PC-3 (cell line): Measurements from ENCODE around the gene BTD. TPM values are rescaled to one million over a fixed set of nuclear protein-coding genes. Genes with fewer than 3 reads are reported as not detected.

Experiments used
- ATAC-seq: fragments of 200-7000 bp; cut with Tn5 transposase; 2 replicates; pipeline ENCODE4 v1.9.1; 2020; ENCODE audit warnings: mild to moderate bottlenecking, moderate library complexity
- BruUV-seq: library from RNA; stranded (reverse); fragments of 400-500 nt; replicated peaks from 2 replicates; lab custom pipeline; 2021; lab: Mats Ljungman, UMichigan
- CTCF ChIA-PET: fragments of 300-600 bp; sonication (Branson Sonifier 250); formaldehyde crosslinking; loops from one replicate; lab custom pipeline; 2022; ENCODE audit warnings: antibody characterized with exemption; lab: Charles Lee
- POLR2A ChIA-PET: fragments of 300-600 bp; sonication (Branson Sonifier 250); formaldehyde crosslinking; loops from one replicate; lab custom pipeline; 2022; ENCODE audit warnings: antibody characterized with exemption; ENCODE audit not compliant: unreplicated experiment; lab: Charles Lee
- DNase-seq: peaks from one replicate; pipeline ENCODE4 v3.0.0-alpha.2; 2015
- H2AFZ ChIP-seq: fragments of 300-600 bp; sonication (generic); 2 replicates; pipeline ENCODE4 v1.6.0; 2016; ENCODE audit warnings: antibody characterized with exemption, low read length
- H3F3A ChIP-seq: fragments of 300-600 bp; sonication (generic); one replicate; pipeline ENCODE4 v1.6.0; 2017; ENCODE audit warnings: antibody characterized with exemption, low read length, control low read depth, mild to moderate bottlenecking; ENCODE audit not compliant: unreplicated experiment
- H3K27ac ChIP-seq: fragments of 300-600 bp; sonication (generic); 2 replicates; pipeline ENCODE4 v1.5.1; 2016; ENCODE audit warnings: mild to moderate bottlenecking, low read length
- H3K27me3 ChIP-seq: fragments of 300-600 bp; sonication (generic); 2 replicates; pipeline ENCODE4 v1.6.1; 2016; ENCODE audit warnings: low read length, mixed read lengths
- H3K36me3 ChIP-seq: fragments of 300-600 bp; sonication (generic); 2 replicates; pipeline ENCODE4 v1.6.1; 2016; ENCODE audit warnings: low read depth, mixed run types, low read length, mixed read lengths
- H3K4me1 ChIP-seq: fragments of 300-600 bp; sonication (generic); 2 replicates; pipeline ENCODE4 v1.5.1; 2016; ENCODE audit warnings: low read length; ENCODE audit not compliant: insufficient read depth
- H3K4me2 ChIP-seq: fragments of 300-600 bp; sonication (generic); 2 replicates; pipeline ENCODE4 v1.6.0; 2016; ENCODE audit warnings: low read length
- H3K4me3 ChIP-seq: fragments of 300-600 bp; sonication (generic); 2 replicates; pipeline ENCODE4 v1.5.1; 2016; ENCODE audit warnings: mild to moderate bottlenecking, low read length, mixed read lengths
- H3K79me2 ChIP-seq: fragments of 300-600 bp; sonication (generic); 2 replicates; pipeline ENCODE4 v1.6.1; 2017; ENCODE audit warnings: low read length, mixed read lengths
- H3K9ac ChIP-seq: fragments of 300-600 bp; sonication (generic); 2 replicates; pipeline ENCODE4 v1.6.0; 2016; ENCODE audit warnings: mild to moderate bottlenecking, low read length
- H3K9me2 ChIP-seq: fragments of 300-600 bp; sonication (generic); replicated peaks from 2 replicates; pipeline ENCODE4 v1.6.1; 2016; ENCODE audit warnings: mixed run types, low read length, mixed read lengths
- H3K9me3 ChIP-seq: fragments of 300-600 bp; sonication (generic); 2 replicates; pipeline ENCODE4 v1.6.1; 2016; ENCODE audit warnings: low read length, mixed read lengths
- H4K20me1 ChIP-seq: fragments of 300-600 bp; sonication (generic); 2 replicates; pipeline ENCODE4 v1.6.1; 2016; ENCODE audit warnings: low read length, mixed read lengths
- CTCF ChIP-seq: fragments of 300-600 bp; sonication (generic); conservative IDR thresholded peaks from 2 replicates; pipeline ENCODE4 v1.5.1; 2017; ENCODE audit warnings: antibody characterized with exemption, low read depth, mild to moderate bottlenecking, low read length
- EZH2 ChIP-seq: fragments of 300-600 bp; sonication (generic); IDR thresholded peaks from one replicate; pipeline ENCODE4 v1.6.1; 2017; ENCODE audit warnings: antibody characterized with exemption, mild to moderate bottlenecking, low read length; ENCODE audit not compliant: unreplicated experiment
- EZH2phosphoT487 ChIP-seq: fragments of 300-600 bp; sonication (generic); IDR thresholded peaks from 2 replicates; pipeline ENCODE4 v1.6.1; 2018; ENCODE audit warnings: mild to moderate bottlenecking, antibody characterized with exemption, low read length, borderline replicate concordance
- intact Hi-C: fragments of 100-400 bp; cut with micrococcal nuclease; formaldehyde crosslinking; loops from 2 replicates; pipeline ENCODE4 v1.9.0; 2023
- total RNA-seq: library from RNA; depleted of rRNA; stranded (reverse); fragments of >200 nt; gene quantifications from 2 replicates; pipeline ENCODE4 v1.2.3, GENCODE V29; 2014

Gene BTD
- total RNA-seq, 1 experiment from 2014 or later, result 11.7 TPM

- CTCF ChIA-PET, result no interaction called here
- H3K4me1 ChIP-seq, result peaks cover 14% of the 10 kb centered on the region
- no peaks in the 10 kb centered on the region for H3K9me3 ChIP-seq
- intact Hi-C loops, result no loop called here
- TF ChIP-seq EZH2, result no peak
- TF ChIP-seq CTCF, result no peak
- TF ChIP-seq EZH2phosphoT487, result no peak
- H3K27me3 ChIP-seq, result no peaks in the 10 kb centered on the region
- H3K27ac ChIP-seq, result no peak overlapping the region
- DNase-seq (no peak), ATAC-seq (no peak)
- H2AFZ ChIP-seq, result no peak overlapping the region
- no peak overlapping the region for H3K4me3 ChIP-seq
- no peaks in the 10 kb centered on the region for H3K9me2 ChIP-seq
- no TSS peak for BruUV-seq
- H3F3A ChIP-seq, result no peaks in the 10 kb centered on the region
- H4K20me1 ChIP-seq, result no peaks in the 10 kb centered on the region
- no peak overlapping the region for H3K9ac ChIP-seq
- POLR2A ChIA-PET, result no interaction called here
- peaks cover 28% of the 10 kb centered on the region for H3K36me3 ChIP-seq
- H3K4me2 ChIP-seq, result no peak overlapping the region
- H3K79me2 ChIP-seq, result no peaks in the 10 kb centered on the region
Measured at GRCh38 chr3:15679306-15679705, 77.8 kb downstream of the BTD start.

- no TSS peak for BruUV-seq
- no peaks in the 10 kb centered on the region for H3K79me2 ChIP-seq
- intact Hi-C loops, result no loop called here
- H3K9ac ChIP-seq, result no peak overlapping the region
- no peaks in the 10 kb centered on the region for H3K9me3 ChIP-seq
- H3F3A ChIP-seq, result no peaks in the 10 kb centered on the region
- no peak overlapping the region for H3K27ac ChIP-seq
- no peaks in the 10 kb centered on the region for H4K20me1 ChIP-seq
- H3K36me3 ChIP-seq, result peaks cover 51% of the 10 kb centered on the region
- no peak overlapping the region for H3K4me3 ChIP-seq
- ATAC-seq (no peak), DNase-seq (no peak)
- POLR2A ChIA-PET, result no interaction called here
- peaks cover 5% of the 10 kb centered on the region for H3K4me1 ChIP-seq
- no peak overlapping the region for H3K4me2 ChIP-seq
- TF ChIP-seq EZH2phosphoT487 (no peak), CTCF (no peak), EZH2 (no peak)
- no peak overlapping the region for H2AFZ ChIP-seq
- no peaks in the 10 kb centered on the region for H3K9me2 ChIP-seq
- CTCF ChIA-PET, result no interaction called here
- no peaks in the 10 kb centered on the region for H3K27me3 ChIP-seq
Measured at GRCh38 chr3:15681668-15682067, 80.1 kb downstream of the BTD start.

- H2AFZ ChIP-seq, result no peak overlapping the region
- H3K79me2 ChIP-seq, result no peaks in the 10 kb centered on the region
- TF ChIP-seq EZH2 (no peak), EZH2phosphoT487 (no peak), CTCF (no peak)
- H3K27ac ChIP-seq, result no peak overlapping the region
- H3K4me1 ChIP-seq, result no peaks in the 10 kb centered on the region
- CTCF ChIA-PET, result no interaction called here
- no peak overlapping the region for H3K4me3 ChIP-seq
- no peaks in the 10 kb centered on the region for H3K9me3 ChIP-seq
- H3K9ac ChIP-seq, result no peak overlapping the region
- no peak for DNase-seq
- intact Hi-C loops, result no loop called here
- H3K36me3 ChIP-seq, result peaks cover 47% of the 10 kb centered on the region
- no peaks in the 10 kb centered on the region for H3K27me3 ChIP-seq
- POLR2A ChIA-PET, result no interaction called here
- no TSS peak for BruUV-seq
- H3K9me2 ChIP-seq, result no peaks in the 10 kb centered on the region
- H3K4me2 ChIP-seq, result no peak overlapping the region
- ATAC-seq, result no peak
- H3F3A ChIP-seq, result no peaks in the 10 kb centered on the region
- no peaks in the 10 kb centered on the region for H4K20me1 ChIP-seq
Measured at GRCh38 chr3:15682561-15683185, 81.1 kb downstream of the BTD start.
